A673 (cell line): ENCODE measurements around the gene TTC19. TPM values are rescaled to one million over a fixed set of nuclear protein-coding genes. Genes with fewer than 3 reads are reported as not detected.

ENCODE experiments used
- BruUV-seq: library from RNA; stranded (reverse); fragments of 400-500 nt; replicated peaks from 2 replicates; lab custom pipeline; 2021; lab: Mats Ljungman, UMichigan
- CTCF ChIA-PET: fragments of 300-600 bp; sonication (Branson Sonifier 250); formaldehyde crosslinking; loops from one replicate; lab custom pipeline; 2022; ENCODE audit warnings: antibody characterized with exemption; lab: Charles Lee
- POLR2A ChIA-PET: fragments of 300-600 bp; sonication (Branson Sonifier 250); formaldehyde crosslinking; loops from one replicate; lab custom pipeline; 2022; ENCODE audit warnings: antibody characterized with exemption; ENCODE audit not compliant: low non-redundant PET; lab: Charles Lee
- DNase-seq: peaks from one replicate; pipeline ENCODE4 v3.0.0-alpha.2; 2015; ENCODE audit warnings: low spot score
- H3K27ac ChIP-seq: fragments of 200-600 bp; sonication (generic); 2 replicates; pipeline ENCODE4 v1.5.1; 2016; ENCODE audit warnings: mixed run types, low read depth, mild to moderate bottlenecking, mixed read lengths, antibody characterized with exemption, low read length; ENCODE audit not compliant: poor library complexity, severe bottlenecking
- H3K27me3 ChIP-seq: fragments of 200-600 bp; sonication (generic); replicated peaks from 2 replicates; pipeline ENCODE4 v1.6.1; 2017; ENCODE audit warnings: mixed run types, low read depth, mild to moderate bottlenecking, mixed read lengths, antibody characterized with exemption, low read length; ENCODE audit not compliant: insufficient read depth, poor library complexity
- H3K36me3 ChIP-seq: fragments of 200-600 bp; sonication (generic); 2 replicates; pipeline ENCODE4 v1.6.1; 2016; ENCODE audit warnings: mixed run types, mild to moderate bottlenecking, mixed read lengths, antibody characterized with exemption, low read length; ENCODE audit not compliant: insufficient read depth, poor library complexity, severe bottlenecking
- H3K4me1 ChIP-seq: fragments of 200-600 bp; sonication (generic); 2 replicates; pipeline ENCODE4 v1.6.1; 2017; ENCODE audit warnings: mixed run types, mild to moderate bottlenecking, mixed read lengths, antibody characterized with exemption, low read length; ENCODE audit not compliant: insufficient read depth, poor library complexity, severe bottlenecking
- H3K4me3 ChIP-seq: fragments of 200-600 bp; sonication (generic); 2 replicates; pipeline ENCODE4 v1.5.1; 2016; ENCODE audit warnings: low read depth, mixed run types, mild to moderate bottlenecking, mixed read lengths, low read length; ENCODE audit not compliant: poor library complexity, severe bottlenecking
- H3K9me3 ChIP-seq: fragments of 200-600 bp; sonication (generic); 2 replicates; pipeline ENCODE4 v1.6.1; 2016; ENCODE audit warnings: mixed run types, low read depth, mild to moderate bottlenecking, mixed read lengths, antibody characterized with exemption, low read length; ENCODE audit not compliant: poor library complexity, severe bottlenecking
- EZH2 ChIP-seq: fragments of 200-600 bp; sonication (generic); IDR thresholded peaks from 2 replicates; pipeline ENCODE4 v1.6.1; 2017; ENCODE audit warnings: borderline replicate concordance, low read depth, mild to moderate bottlenecking, mixed read lengths, antibody characterized with exemption, low read length; ENCODE audit not compliant: poor library complexity, severe bottlenecking
- intact Hi-C: fragments of 100-400 bp; cut with micrococcal nuclease; formaldehyde crosslinking; loops from one replicate; pipeline ENCODE4 v1.10.0; 2022; ENCODE audit not compliant: unreplicated experiment
- total RNA-seq: library from RNA; stranded (reverse); gene quantifications from 2 replicates; pipeline ENCODE4 v1.2.3, GENCODE V29; 2021
- TF ChIP-seq, protein P1 (sequence below): fragments of 300-800, 200-600 bp; sonication (generic); conservative IDR thresholded peaks from 2 replicates; pipeline ENCODE4 v1.5.1; 2017; ENCODE audit warnings: low read depth, mild to moderate bottlenecking, antibody characterized with exemption, low read length, moderate library complexity, mixed read lengths

Gene TTC19
- total RNA-seq, 1 experiment from 2014 or later = 44.5 TPM

DNA sequence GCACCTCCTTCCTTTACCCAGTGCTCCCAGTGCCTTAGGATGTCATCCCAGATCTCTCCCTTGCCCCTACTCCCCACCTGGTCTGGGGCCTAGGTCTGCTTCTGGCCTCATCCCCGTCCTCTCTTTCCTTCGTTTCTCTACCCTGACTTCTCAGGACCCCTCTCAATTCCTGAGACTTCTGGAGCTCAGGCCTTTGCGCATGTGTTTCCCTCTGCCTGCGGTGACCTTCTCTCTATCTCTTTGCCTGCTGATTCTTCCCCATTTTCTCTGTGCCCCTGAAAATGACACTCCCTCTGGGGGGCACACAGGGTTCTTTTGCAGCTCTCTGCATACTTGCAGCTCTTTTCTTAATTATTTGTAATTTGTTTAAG, 41.2 kb upstream of the TTC19 start:
- H3K4me1 ChIP-seq = peaks cover 16% of the 10 kb centered on the region
- no peaks in the 10 kb centered on the region for H3K27me3 ChIP-seq
- ChIA-PET CTCF (interaction anchor here (0.8 kb wide), 1 partner anchor 41 kb away, joined by 3 read pairs; the partner anchor contains the start of genes TTC19 and ZSWIM7), POLR2A (interaction anchor here (0.5 kb wide), 1 partner anchor 8 kb away, joined by 4 read pairs; no protein-coding TSS in a partner anchor)
- no peaks in the 10 kb centered on the region for H3K36me3 ChIP-seq
- intact Hi-C loops = no loop called here
- TF ChIP-seq, protein P1, sequence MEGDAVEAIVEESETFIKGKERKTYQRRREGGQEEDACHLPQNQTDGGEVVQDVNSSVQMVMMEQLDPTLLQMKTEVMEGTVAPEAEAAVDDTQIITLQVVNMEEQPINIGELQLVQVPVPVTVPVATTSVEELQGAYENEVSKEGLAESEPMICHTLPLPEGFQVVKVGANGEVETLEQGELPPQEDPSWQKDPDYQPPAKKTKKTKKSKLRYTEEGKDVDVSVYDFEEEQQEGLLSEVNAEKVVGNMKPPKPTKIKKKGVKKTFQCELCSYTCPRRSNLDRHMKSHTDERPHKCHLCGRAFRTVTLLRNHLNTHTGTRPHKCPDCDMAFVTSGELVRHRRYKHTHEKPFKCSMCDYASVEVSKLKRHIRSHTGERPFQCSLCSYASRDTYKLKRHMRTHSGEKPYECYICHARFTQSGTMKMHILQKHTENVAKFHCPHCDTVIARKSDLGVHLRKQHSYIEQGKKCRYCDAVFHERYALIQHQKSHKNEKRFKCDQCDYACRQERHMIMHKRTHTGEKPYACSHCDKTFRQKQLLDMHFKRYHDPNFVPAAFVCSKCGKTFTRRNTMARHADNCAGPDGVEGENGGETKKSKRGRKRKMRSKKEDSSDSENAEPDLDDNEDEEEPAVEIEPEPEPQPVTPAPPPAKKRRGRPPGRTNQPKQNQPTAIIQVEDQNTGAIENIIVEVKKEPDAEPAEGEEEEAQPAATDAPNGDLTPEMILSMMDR = no peak
- TF ChIP-seq EZH2 = no peak
- DNase-seq = no peak
- BruUV-seq = no TSS peak
- H3K27ac ChIP-seq = no peak overlapping the region
- H3K4me3 ChIP-seq = no peak overlapping the region
- no peaks in the 10 kb centered on the region for H3K9me3 ChIP-seq

- intact Hi-C loops = no loop called here
- ChIA-PET POLR2A (no interaction called here), CTCF (no interaction called here)
- Histone ChIP-seq H3K4me1 (peaks cover 30% of the 10 kb centered on the region), H3K36me3 (no peaks in the 10 kb centered on the region), H3K27me3 (no peaks in the 10 kb centered on the region), H3K9me3 (no peaks in the 10 kb centered on the region), H3K27ac (no peak overlapping the region), H3K4me3 (no peak overlapping the region)
- no TSS peak for BruUV-seq
- DNase-seq = no peak
- no peak for TF ChIP-seq EZH2
- TF ChIP-seq, protein P1 = no peak
These were observed 35.9 kb upstream of the TTC19 start for GRCh38 chr17:15963670-15964110.

GRCh38 chr17:15965528-15965927, 34.1 kb upstream of the TTC19 start:
- Histone ChIP-seq H3K4me1 (peaks cover 23% of the 10 kb centered on the region), H3K4me3 (no peak overlapping the region)

More at GRCh38 chr17:15965528-15965927, 34.1 kb upstream of the TTC19 start:
- BruUV-seq = no TSS peak
- ChIA-PET CTCF (interaction anchor here (0.6 kb wide), 1 partner anchor 33 kb away, joined by 7 read pairs; no protein-coding TSS in a partner anchor), POLR2A (interaction anchor here (0.6 kb wide), 1 partner anchor 21 kb away, joined by 5 read pairs; the partner anchor contains the start of gene ADORA2B)
- Histone ChIP-seq H3K27me3 (no peaks in the 10 kb centered on the region), H3K36me3 (no peaks in the 10 kb centered on the region), H3K9me3 (no peaks in the 10 kb centered on the region), H3K27ac (peak overlapping the region; percentile 89)
- intact Hi-C loops = no loop called here
- TF ChIP-seq EZH2 = no peak
- TF ChIP-seq, protein P1 = no peak
- no peak for DNase-seq
